WTC11 (cell line): ENCODE data around the gene VIPAS39. TPM values are rescaled to one million over a fixed set of nuclear protein-coding genes. Genes with fewer than 3 reads are reported as not detected.

Experiments used
- ATAC-seq: fragments of 200-7000 bp; cut with Tn5 transposase; 2 replicates; pipeline ENCODE4 v1.10.0; 2021; ENCODE audit warnings: mild to moderate bottlenecking, moderate library complexity
- CTCF ChIA-PET: fragments of 300-600 bp; sonication (Branson Sonifier 250); formaldehyde crosslinking; loops from one replicate; lab custom pipeline; 2021; ENCODE audit warnings: antibody characterized with exemption; lab: Charles Lee
- POLR2A ChIA-PET: fragments of 350-600 bp; sonication (Branson Sonifier 250); formaldehyde crosslinking; loops from one replicate; lab custom pipeline; 2021; ENCODE audit warnings: antibody characterized with exemption; lab: Charles Lee
- DNase-seq: peaks from one replicate; pipeline ENCODE4 v3.0.0; 2021; ENCODE audit warnings: low spot score
- H3K27ac Mint-ChIP-seq: 2 replicates; pipeline ENCODE4 v1.8.0; 2021; ENCODE audit warnings: mixed read lengths
- H3K27me3 Mint-ChIP-seq: 2 replicates; pipeline ENCODE4 v1.8.0; 2021; ENCODE audit warnings: low read depth, mild to moderate bottlenecking, moderate library complexity, mixed read lengths
- H3K36me3 Mint-ChIP-seq: 2 replicates; pipeline ENCODE4 v1.8.0; 2021; ENCODE audit warnings: mixed read lengths
- H3K4me1 Mint-ChIP-seq: 2 replicates; pipeline ENCODE4 v1.8.0; 2022; ENCODE audit warnings: mixed read lengths
- H3K4me3 Mint-ChIP-seq: 2 replicates; pipeline ENCODE4 v1.8.0; 2021; ENCODE audit warnings: mild to moderate bottlenecking, moderate library complexity, mixed read lengths
- H3K9me3 Mint-ChIP-seq: 2 replicates; pipeline ENCODE4 v1.8.0; 2021; ENCODE audit warnings: mixed read lengths
- CBFB ChIP-seq: sonication (generic); formaldehyde crosslinking; IDR thresholded peaks from 2 replicates; pipeline ENCODE4 v1.8.1; 2022; ENCODE audit warnings: mild to moderate bottlenecking, low read depth, missing genetic modification reagents
- ELF4 ChIP-seq: sonication (generic); formaldehyde crosslinking; IDR thresholded peaks from 2 replicates; pipeline ENCODE4 v1.8.1; 2022; ENCODE audit warnings: low read depth, mild to moderate bottlenecking, moderate library complexity, missing genetic modification reagents
- GABPB1 ChIP-seq: sonication (generic); formaldehyde crosslinking; IDR thresholded peaks from 2 replicates; pipeline ENCODE4 v1.8.1; 2023; ENCODE audit warnings: mild to moderate bottlenecking, missing genetic modification reagents
- IRF2 ChIP-seq: sonication (generic); formaldehyde crosslinking; IDR thresholded peaks from 2 replicates; pipeline ENCODE4 v1.8.0; 2022; ENCODE audit warnings: low read depth, missing genetic modification reagents, borderline replicate concordance
- KAT7 ChIP-seq: sonication (generic); formaldehyde crosslinking; IDR thresholded peaks from 2 replicates; pipeline ENCODE4 v1.8.1; 2023; ENCODE audit warnings: missing genetic modification reagents, mild to moderate bottlenecking, borderline replicate concordance
- NFATC4 ChIP-seq: fragments of 250-450 bp; sonication (Bioruptor Pico); IDR thresholded peaks from 2 replicates; pipeline ENCODE4 v1.9.0; 2021; ENCODE audit warnings: mild to moderate bottlenecking
- NFYB ChIP-seq: sonication (generic); formaldehyde crosslinking; conservative IDR thresholded peaks from 2 replicates; pipeline ENCODE4 v1.8.0; 2022; ENCODE audit warnings: low read depth, missing genetic modification reagents
- RORB ChIP-seq: fragments of 250-450 bp; sonication (Bioruptor Pico); IDR thresholded peaks from 2 replicates; pipeline ENCODE4 v1.9.0; 2021; ENCODE audit warnings: mild to moderate bottlenecking
- TEAD1 ChIP-seq: sonication (generic); formaldehyde crosslinking; IDR thresholded peaks from 2 replicates; pipeline ENCODE4 v1.8.0; 2022; ENCODE audit warnings: mild to moderate bottlenecking, missing genetic modification reagents
- ZNF219 ChIP-seq: sonication (generic); formaldehyde crosslinking; IDR thresholded peaks from 2 replicates; pipeline ENCODE4 v1.8.0; 2023; ENCODE audit warnings: missing genetic modification reagents, mild to moderate bottlenecking, borderline replicate concordance
- ZNF423 ChIP-seq: fragments of 250-450 bp; sonication (Bioruptor Pico); IDR thresholded peaks from 2 replicates; pipeline ENCODE4 v2.1.2; 2022; ENCODE audit warnings: mild to moderate bottlenecking, moderate library complexity
- ZNF671 ChIP-seq: fragments of 250-450 bp; sonication (Bioruptor Pico); IDR thresholded peaks from 2 replicates; pipeline ENCODE4 v1.8.0; 2021; ENCODE audit warnings: mild to moderate bottlenecking
- total RNA-seq: library from RNA; stranded (reverse); gene quantifications from 3 replicates; pipeline ENCODE4 v1.2.3, GENCODE V29; 2021
- TF ChIP-seq, protein P1 (sequence below): sonication (generic); formaldehyde crosslinking; IDR thresholded peaks from 2 replicates; pipeline ENCODE4 v1.8.1; 2023; ENCODE audit warnings: mild to moderate bottlenecking, missing genetic modification reagents, moderate library complexity
- TF ChIP-seq, protein P2 (sequence below): sonication (generic); formaldehyde crosslinking; IDR thresholded peaks from 2 replicates; pipeline ENCODE4 v1.8.1; 2022; ENCODE audit warnings: mild to moderate bottlenecking, missing genetic modification reagents, moderate library complexity, borderline replicate concordance
- TF ChIP-seq, protein P3 (sequence below): sonication (generic); formaldehyde crosslinking; conservative IDR thresholded peaks from 2 replicates; pipeline ENCODE4 v1.8.1; 2023; ENCODE audit warnings: mild to moderate bottlenecking, low read depth, missing genetic modification reagents, moderate library complexity
- TF ChIP-seq, protein P4 (sequence below): fragments of 250-450 bp; sonication (Bioruptor Pico); IDR thresholded peaks from 2 replicates; pipeline ENCODE4 v1.8.0; 2021; ENCODE audit warnings: mild to moderate bottlenecking
- TF ChIP-seq, protein P5 (sequence below): sonication (generic); formaldehyde crosslinking; IDR thresholded peaks from 2 replicates; pipeline ENCODE4 v1.8.1; 2022; ENCODE audit warnings: mild to moderate bottlenecking, moderate library complexity, missing genetic modification reagents
- TF ChIP-seq, protein P6 (sequence below): sonication (generic); formaldehyde crosslinking; IDR thresholded peaks from 2 replicates; pipeline ENCODE4 v1.8.1; 2022; ENCODE audit warnings: low read depth, missing genetic modification reagents, borderline replicate concordance

VIPAS39 gene
- total RNA-seq, 1 experiment from 2014 or later, result 17.0 TPM

DNA sequence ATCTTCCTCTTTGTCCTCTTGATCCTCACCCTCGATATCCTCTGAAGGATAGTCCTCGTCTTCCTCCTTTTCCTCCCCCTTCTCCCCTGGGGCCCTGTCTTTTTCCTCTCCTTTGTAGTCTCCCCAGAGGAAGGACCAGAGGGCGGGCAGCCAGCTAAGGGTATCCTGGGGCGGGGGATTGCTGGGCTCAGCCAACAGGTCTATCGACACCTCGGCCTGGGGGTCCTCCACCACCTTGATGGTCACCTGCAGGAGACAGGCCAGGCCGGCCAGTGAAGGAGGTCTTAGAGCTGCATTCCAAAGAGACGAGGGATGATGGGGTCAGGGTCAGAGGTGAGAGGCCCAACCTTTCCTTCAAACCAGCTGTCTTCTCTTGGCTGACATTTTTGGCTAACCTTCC lies 25.0 kb upstream of the VIPAS39 start:
- TF ChIP-seq ZNF423 (CRISPR knock-in tag) (no peak), KAT7 (no peak), RORB (CRISPR knock-in tag) (no peak)
- TF ChIP-seq, protein P1, sequence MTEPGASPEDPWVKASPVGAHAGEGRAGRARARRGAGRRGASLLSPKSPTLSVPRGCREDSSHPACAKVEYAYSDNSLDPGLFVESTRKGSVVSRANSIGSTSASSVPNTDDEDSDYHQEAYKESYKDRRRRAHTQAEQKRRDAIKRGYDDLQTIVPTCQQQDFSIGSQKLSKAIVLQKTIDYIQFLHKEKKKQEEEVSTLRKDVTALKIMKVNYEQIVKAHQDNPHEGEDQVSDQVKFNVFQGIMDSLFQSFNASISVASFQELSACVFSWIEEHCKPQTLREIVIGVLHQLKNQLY (CRISPR knock-in tag), result no peak
- TF ChIP-seq, protein P2, sequence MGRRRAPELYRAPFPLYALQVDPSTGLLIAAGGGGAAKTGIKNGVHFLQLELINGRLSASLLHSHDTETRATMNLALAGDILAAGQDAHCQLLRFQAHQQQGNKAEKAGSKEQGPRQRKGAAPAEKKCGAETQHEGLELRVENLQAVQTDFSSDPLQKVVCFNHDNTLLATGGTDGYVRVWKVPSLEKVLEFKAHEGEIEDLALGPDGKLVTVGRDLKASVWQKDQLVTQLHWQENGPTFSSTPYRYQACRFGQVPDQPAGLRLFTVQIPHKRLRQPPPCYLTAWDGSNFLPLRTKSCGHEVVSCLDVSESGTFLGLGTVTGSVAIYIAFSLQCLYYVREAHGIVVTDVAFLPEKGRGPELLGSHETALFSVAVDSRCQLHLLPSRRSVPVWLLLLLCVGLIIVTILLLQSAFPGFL, result no peak
- no peaks in the 10 kb centered on the region for H3K4me1 Mint-ChIP-seq

DNA sequence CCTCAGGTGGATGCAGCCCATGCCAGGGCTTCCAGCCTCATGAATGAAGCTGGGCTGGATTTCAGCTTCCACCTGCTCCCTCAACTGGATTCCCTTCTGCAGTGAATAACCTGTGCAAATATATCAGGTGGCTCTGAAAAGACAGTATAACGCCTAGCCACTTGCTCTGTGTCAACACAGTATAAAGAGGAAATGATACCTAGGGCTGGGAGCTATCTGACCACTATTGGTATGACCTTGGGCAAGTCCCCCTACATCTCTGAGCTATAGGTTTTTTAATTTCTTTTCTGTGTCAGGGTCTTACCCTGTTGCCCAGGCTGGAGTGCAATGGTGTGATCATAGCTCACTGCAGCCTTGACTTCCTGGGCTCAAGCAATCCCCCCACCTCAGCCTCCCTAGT lies 21.4 kb upstream of the VIPAS39 start:
- H3K4me3 Mint-ChIP-seq, result no peak overlapping the region
- POLR2A ChIA-PET, result interaction anchor here (0.6 kb wide), 1 partner anchor 40 kb away, joined by 3 read pairs; no protein-coding TSS in a partner anchor
- no peak for DNase-seq
- TF ChIP-seq, protein P3, sequence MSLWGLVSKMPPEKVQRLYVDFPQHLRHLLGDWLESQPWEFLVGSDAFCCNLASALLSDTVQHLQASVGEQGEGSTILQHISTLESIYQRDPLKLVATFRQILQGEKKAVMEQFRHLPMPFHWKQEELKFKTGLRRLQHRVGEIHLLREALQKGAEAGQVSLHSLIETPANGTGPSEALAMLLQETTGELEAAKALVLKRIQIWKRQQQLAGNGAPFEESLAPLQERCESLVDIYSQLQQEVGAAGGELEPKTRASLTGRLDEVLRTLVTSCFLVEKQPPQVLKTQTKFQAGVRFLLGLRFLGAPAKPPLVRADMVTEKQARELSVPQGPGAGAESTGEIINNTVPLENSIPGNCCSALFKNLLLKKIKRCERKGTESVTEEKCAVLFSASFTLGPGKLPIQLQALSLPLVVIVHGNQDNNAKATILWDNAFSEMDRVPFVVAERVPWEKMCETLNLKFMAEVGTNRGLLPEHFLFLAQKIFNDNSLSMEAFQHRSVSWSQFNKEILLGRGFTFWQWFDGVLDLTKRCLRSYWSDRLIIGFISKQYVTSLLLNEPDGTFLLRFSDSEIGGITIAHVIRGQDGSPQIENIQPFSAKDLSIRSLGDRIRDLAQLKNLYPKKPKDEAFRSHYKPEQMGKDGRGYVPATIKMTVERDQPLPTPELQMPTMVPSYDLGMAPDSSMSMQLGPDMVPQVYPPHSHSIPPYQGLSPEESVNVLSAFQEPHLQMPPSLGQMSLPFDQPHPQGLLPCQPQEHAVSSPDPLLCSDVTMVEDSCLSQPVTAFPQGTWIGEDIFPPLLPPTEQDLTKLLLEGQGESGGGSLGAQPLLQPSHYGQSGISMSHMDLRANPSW (CRISPR knock-in tag), result no peak
- TF ChIP-seq, protein P4, sequence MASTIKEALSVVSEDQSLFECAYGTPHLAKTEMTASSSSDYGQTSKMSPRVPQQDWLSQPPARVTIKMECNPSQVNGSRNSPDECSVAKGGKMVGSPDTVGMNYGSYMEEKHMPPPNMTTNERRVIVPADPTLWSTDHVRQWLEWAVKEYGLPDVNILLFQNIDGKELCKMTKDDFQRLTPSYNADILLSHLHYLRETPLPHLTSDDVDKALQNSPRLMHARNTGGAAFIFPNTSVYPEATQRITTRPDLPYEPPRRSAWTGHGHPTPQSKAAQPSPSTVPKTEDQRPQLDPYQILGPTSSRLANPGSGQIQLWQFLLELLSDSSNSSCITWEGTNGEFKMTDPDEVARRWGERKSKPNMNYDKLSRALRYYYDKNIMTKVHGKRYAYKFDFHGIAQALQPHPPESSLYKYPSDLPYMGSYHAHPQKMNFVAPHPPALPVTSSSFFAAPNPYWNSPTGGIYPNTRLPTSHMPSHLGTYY (CRISPR knock-in tag), result no peak
- TF ChIP-seq NFATC4 (CRISPR knock-in tag), result no peak
- TF ChIP-seq CBFB (CRISPR knock-in tag), result no peak
- no peak for TF ChIP-seq ZNF671 (CRISPR knock-in tag)
- no peak for TF ChIP-seq GABPB1
- TF ChIP-seq TEAD1 (CRISPR knock-in tag), result no peak
- no peaks in the 10 kb centered on the region for H3K36me3 Mint-ChIP-seq
- ATAC-seq, result no peak
- peaks cover 7% of the 10 kb centered on the region; the same call in 1 of the 2 replicates for H3K4me1 Mint-ChIP-seq
- CTCF ChIA-PET, result interaction anchor here (0.6 to 2.0 kb wide), 4 partner anchors 19 to 1455 kb away, joined by 3 to 13 read pairs (median 4); partner anchors contain the start of gene ISM2
- H3K27ac Mint-ChIP-seq, result no peak overlapping the region
- no peaks in the 10 kb centered on the region for H3K9me3 Mint-ChIP-seq
- H3K27me3 Mint-ChIP-seq, result no peaks in the 10 kb centered on the region

More for the DNA sequence above, 25.0 kb upstream of the VIPAS39 start:
- Mint-ChIP-seq H3K36me3 (no peaks in the 10 kb centered on the region), H3K27me3 (no peaks in the 10 kb centered on the region), H3K9me3 (no peaks in the 10 kb centered on the region), H3K27ac (no peak overlapping the region), H3K4me3 (no peak overlapping the region)
- ChIA-PET CTCF (no interaction called here), POLR2A (no interaction called here)
- DNase-seq (no peak), ATAC-seq (no peak)

DNA sequence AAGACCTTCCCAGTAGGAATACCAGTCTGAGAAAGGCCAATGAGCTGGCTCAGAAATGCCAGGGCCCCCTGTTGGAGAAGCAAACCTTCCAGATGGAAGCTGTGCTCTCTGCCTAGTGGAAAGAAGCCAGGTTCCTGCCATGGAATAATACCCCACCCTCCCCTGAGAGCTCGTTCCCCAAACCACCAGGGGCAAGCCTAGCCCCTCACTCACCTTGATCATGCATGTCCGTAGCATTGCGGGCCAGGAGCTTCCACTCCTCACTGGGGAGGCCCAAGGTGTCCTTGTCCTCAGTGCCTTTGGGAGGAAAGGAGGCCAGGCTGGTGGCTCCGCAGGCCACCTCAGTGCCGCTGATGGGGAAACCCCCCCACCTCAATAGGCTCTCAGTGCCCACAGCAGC lies 20.6 kb upstream of the VIPAS39 start:
- ChIA-PET CTCF (interaction anchor here (0.6 to 2.0 kb wide), 3 partner anchors 19 to 1456 kb away, joined by 3 to 13 read pairs (median 5); partner anchors contain the start of gene ISM2), POLR2A (interaction anchor here (0.5 kb wide), 1 partner anchor 174 kb away, joined by 3 read pairs; no protein-coding TSS in a partner anchor)
- peak; percentile 36; the same call in 1 of the 2 replicates for ATAC-seq

More for the DNA sequence above, 20.6 kb upstream of the VIPAS39 start:
- Mint-ChIP-seq H3K4me1 (peaks cover 8% of the 10 kb centered on the region; the same call in 1 of the 2 replicates), H3K9me3 (no peaks in the 10 kb centered on the region), H3K27me3 (no peaks in the 10 kb centered on the region), H3K4me3 (no peak overlapping the region), H3K36me3 (no peaks in the 10 kb centered on the region), H3K27ac (no peak overlapping the region)
- DNase-seq, result no peak
- TF ChIP-seq ELF4 (CRISPR knock-in tag) (no peak), KAT7 (no peak), NFYB (CRISPR knock-in tag) (no peak), NFATC4 (CRISPR knock-in tag) (no peak), ZNF219 (CRISPR knock-in tag) (no peak), IRF2 (CRISPR knock-in tag) (no peak)
- TF ChIP-seq, protein P5, sequence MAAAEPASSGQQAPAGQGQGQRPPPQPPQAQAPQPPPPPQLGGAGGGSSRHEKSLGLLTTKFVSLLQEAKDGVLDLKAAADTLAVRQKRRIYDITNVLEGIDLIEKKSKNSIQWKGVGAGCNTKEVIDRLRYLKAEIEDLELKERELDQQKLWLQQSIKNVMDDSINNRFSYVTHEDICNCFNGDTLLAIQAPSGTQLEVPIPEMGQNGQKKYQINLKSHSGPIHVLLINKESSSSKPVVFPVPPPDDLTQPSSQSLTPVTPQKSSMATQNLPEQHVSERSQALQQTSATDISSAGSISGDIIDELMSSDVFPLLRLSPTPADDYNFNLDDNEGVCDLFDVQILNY, result no peak
- TF ChIP-seq, protein P6, sequence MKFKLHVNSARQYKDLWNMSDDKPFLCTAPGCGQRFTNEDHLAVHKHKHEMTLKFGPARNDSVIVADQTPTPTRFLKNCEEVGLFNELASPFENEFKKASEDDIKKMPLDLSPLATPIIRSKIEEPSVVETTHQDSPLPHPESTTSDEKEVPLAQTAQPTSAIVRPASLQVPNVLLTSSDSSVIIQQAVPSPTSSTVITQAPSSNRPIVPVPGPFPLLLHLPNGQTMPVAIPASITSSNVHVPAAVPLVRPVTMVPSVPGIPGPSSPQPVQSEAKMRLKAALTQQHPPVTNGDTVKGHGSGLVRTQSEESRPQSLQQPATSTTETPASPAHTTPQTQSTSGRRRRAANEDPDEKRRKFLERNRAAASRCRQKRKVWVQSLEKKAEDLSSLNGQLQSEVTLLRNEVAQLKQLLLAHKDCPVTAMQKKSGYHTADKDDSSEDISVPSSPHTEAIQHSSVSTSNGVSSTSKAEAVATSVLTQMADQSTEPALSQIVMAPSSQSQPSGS (CRISPR knock-in tag), result no peak
